Stomach (tissue), 9 donors: ENCODE data around the gene PRKCA. TPM values are rescaled to one million over a fixed set of nuclear protein-coding genes. Genes with fewer than 3 reads are reported as not detected.
"Not testable (repeated sequence)": the region's sequence is repeated elsewhere in the genome, so short reads cannot be mapped to it uniquely, and the experiment has no call there.

ENCODE experiments used
- DNase-seq, 2 donors: peaks; one replicate each; pipeline versions ENCODE4 v3.0.0 to v3.0.0-alpha.2; 2013 to 2019
- H3K27ac ChIP-seq, 5 donors: fragments of 200-600 bp in 4 of 5; sonication (generic) in 4 of 5; one replicate each; pipeline ENCODE4 v1.5.1; 2013 to 2019; ENCODE audit warnings: mild to moderate bottlenecking in 1 of 5, moderate library complexity in 1 of 5
- H3K27me3 ChIP-seq, 3 donors: fragments of 200-600 bp; sonication (generic); one replicate each; pipeline ENCODE4 v1.5.1; 2017 to 2019; ENCODE audit warnings: mixed run types in 1 of 3
- H3K36me3 ChIP-seq, 4 donors: fragments of 200-600 bp; sonication (generic); 1 replicate in 3 of 4; 2 replicates in 1 of 4; pipeline ENCODE4 v1.5.1; 2016 to 2019
- H3K4me1 ChIP-seq, 4 donors: fragments of 200-600 bp; sonication (generic); one replicate each; pipeline ENCODE4 v1.5.1; 2016 to 2019
- H3K4me3 ChIP-seq, 4 donors: fragments of 200-600 bp; sonication (generic) in 3 of 4; one replicate each; pipeline ENCODE4 v1.5.1; 2016 to 2019; ENCODE audit warnings: mild to moderate bottlenecking in 1 of 4
- H3K9me3 ChIP-seq, 4 donors: fragments of 200-600 bp; sonication (generic); one replicate each; pipeline ENCODE4 v1.5.1; 2016 to 2019
- CTCF ChIP-seq, 7 experiments: fragments of 450-650 bp in 4 of 7; fragments of 200-600 bp in 3 of 7; sonication (generic) in 3 of 7; IDR thresholded peaks; one replicate each; pipeline ENCODE4 v1.5.1; 2016 to 2019; ENCODE audit warnings: antibody characterized with exemption in 7 of 7, control low read depth in 2 of 7, mild to moderate bottlenecking in 1 of 7
- EP300 ChIP-seq: sonication (generic); formaldehyde crosslinking; IDR thresholded peaks from one replicate; pipeline ENCODE4 v1.6.1; 2017; ENCODE audit warnings: antibody characterized with exemption
- POLR2A ChIP-seq, 4 donors: fragments of 450-650 bp; IDR thresholded peaks; one replicate each; pipeline ENCODE4 v1.6.1; 2016; ENCODE audit warnings: antibody characterized with exemption in 4 of 4, control low read depth in 2 of 4, mild to moderate bottlenecking in 1 of 4, moderate library complexity in 1 of 4
- POLR2AphosphoS5 ChIP-seq, 3 donors: sonication (generic); formaldehyde crosslinking; IDR thresholded peaks; one replicate each; pipeline ENCODE4 v1.6.1; 2016; ENCODE audit warnings: antibody characterized with exemption in 3 of 3
- WGBS, 5 donors: extraction: QIAGEN DNeasy Blood & Tissue Kit in 3 of 5; methylation state at CpG; one replicate each; pipeline versions ENCODE4 v1.1.5 to v1.1.7; 2013 to 2018; 5-methylcytosine and 5-hydroxymethylcytosine counted together
- intact Hi-C: fragments of 100-400 bp; cut with DNase I; formaldehyde crosslinking; loops from one replicate; pipeline ENCODE4 v1.15.1; 2023; ENCODE audit warnings: low total_unique reads
- polyA plus RNA-seq, 3 donors: library from polyadenylated mRNA; stranded (reverse); fragments of 200-250 nt; gene quantifications; one replicate each; pipeline ENCODE4 v1.2.3, GENCODE V29; 2013
- total RNA-seq, 5 donors: library from RNA; depleted of rRNA; stranded (reverse); fragments of >200 nt; gene quantifications; one replicate each; pipeline versions ENCODE4 v1.1.0 to v1.2.3, GENCODE V29; 2014 to 2016
- donor health status: healthy with polysubstance abuse.
- donor health status: Bipolar disorder and iron deficiency.
- donor health status: healthy.

Gene PRKCA
- total and polyA plus RNA-seq, 8 donors: 2.1 to 41.1 (median 12.2) TPM

GRCh38 chr17:66292353-66292752, 10.1 kb upstream of the PRKCA start:
- Histone ChIP-seq H3K27me3 (no peaks in the 10 kb centered on the region), H3K36me3 (no peaks in the 10 kb centered on the region), H3K4me3 (no peak overlapping the region), H3K4me1 (no peaks in the 10 kb centered on the region), H3K9me3 (no peaks in the 10 kb centered on the region), H3K27ac (no peak overlapping the region)
- TF ChIP-seq CTCF (IDR thresholded peaks at IDR 0.05): no peak
- TF ChIP-seq POLR2AphosphoS5 (IDR thresholded peaks at IDR 0.05): no peak
- TF ChIP-seq EP300: no peak
- TF ChIP-seq POLR2A (IDR thresholded peaks at IDR 0.05): no peak
- DNase-seq: no peak
- 43 to 91% (median 76%) methylated on average over 3 of the region's 3 CpGs; no CpG with 5 or more reads in 1 of the 5 donors for WGBS, 5 donors
- intact Hi-C loops: no loop called here

GRCh38 chr17:66296289-66296725, 6.1 kb upstream of the PRKCA start:
- Histone ChIP-seq H3K36me3 (no peaks in the 10 kb centered on the region), H3K4me1 (peaks cover 0 to 8% (median 3%) of the 10 kb centered on the region in 4 donors), H3K4me3 (no peak overlapping the region), H3K27me3 (no peaks in the 10 kb centered on the region), H3K27ac (no peak overlapping the region), H3K9me3 (no peaks in the 10 kb centered on the region)
- TF ChIP-seq POLR2A (IDR thresholded peaks at IDR 0.05) (no peak), POLR2AphosphoS5 (IDR thresholded peaks at IDR 0.05) (no peak), EP300 (no peak), CTCF (IDR thresholded peaks at IDR 0.05) (no peak)
- no peak for DNase-seq
- WGBS, 5 donors: 80 to 88% (median 82%) methylated on average over 6 of the region's 6 CpGs
- intact Hi-C loops: no loop called here

GRCh38 chr17:66297443-66297842, 5.0 kb upstream of the PRKCA start:
- H3K4me3 ChIP-seq, H3K36me3 ChIP-seq, intact Hi-C loops, H3K27me3 ChIP-seq, H3K27ac ChIP-seq, H3K9me3 ChIP-seq, DNase-seq: not testable (repeated sequence)
- 91 to 98% (median 95%) methylated on average over 9 of the region's 9 CpGs for WGBS, 5 donors
- H3K4me1 ChIP-seq: peaks cover 4 to 13% (median 9%) of the 10 kb centered on the region in 4 donors

GRCh38 chr17:66299711-66300110, 2.7 kb upstream of the PRKCA start:
- DNase-seq: no peak
- no peak overlapping the region for H3K27ac ChIP-seq
- no peaks in the 10 kb centered on the region for H3K27me3 ChIP-seq
- TF ChIP-seq POLR2AphosphoS5 (IDR thresholded peaks at IDR 0.05) (no peak), POLR2A (IDR thresholded peaks at IDR 0.05) (no peak), EP300 (no peak), CTCF (IDR thresholded peaks at IDR 0.05) (no peak)
- H3K4me1 ChIP-seq: peaks cover 4 to 27% (median 27%) of the 10 kb centered on the region in 4 donors
- no peak overlapping the region for H3K4me3 ChIP-seq
- intact Hi-C loops: no loop called here
- 95 to 99% (median 97%) methylated on average over 4 of the region's 4 CpGs for WGBS, 5 donors
- no peaks in the 10 kb centered on the region for H3K9me3 ChIP-seq
- no peaks in the 10 kb centered on the region for H3K36me3 ChIP-seq

DNA sequence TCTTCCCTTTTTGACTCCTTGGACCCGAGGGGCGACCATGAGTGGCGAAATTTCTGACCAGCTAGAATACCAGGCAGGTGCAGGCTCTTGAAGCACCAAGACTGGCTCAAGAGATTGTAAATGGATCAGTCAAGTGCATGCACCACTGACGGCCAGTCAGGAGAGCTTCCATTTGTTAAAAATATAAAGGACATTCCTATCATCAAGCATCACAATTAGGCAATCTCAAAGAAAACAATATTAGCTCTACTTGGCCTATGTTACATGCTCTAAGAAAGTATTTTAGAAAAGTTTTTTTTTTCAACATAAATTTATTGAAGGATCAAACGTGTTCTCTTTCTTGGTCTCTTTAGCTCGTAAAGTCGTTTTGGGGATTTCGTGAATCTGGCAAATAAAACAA, 1.5 kb upstream of the PRKCA start:
- intact Hi-C loops: no loop called here
- H3K4me3 ChIP-seq: peak overlapping the region in 1 of 4 donors; percentile 74

More for the DNA sequence above, 1.5 kb upstream of the PRKCA start:
- Histone ChIP-seq H3K27me3 (no peaks in the 10 kb centered on the region), H3K4me1 (peaks cover 5 to 38% (median 32%) of the 10 kb centered on the region in 4 donors), H3K27ac (no peak overlapping the region), H3K36me3 (no peaks in the 10 kb centered on the region), H3K9me3 (no peaks in the 10 kb centered on the region)
- WGBS, 5 donors: 82 to 90% (median 83%) methylated on average over 8 of the region's 8 CpGs
- TF ChIP-seq POLR2AphosphoS5 (IDR thresholded peaks at IDR 0.05) (no peak), EP300 (no peak), POLR2A (IDR thresholded peaks at IDR 0.05) (no peak), CTCF (IDR thresholded peaks at IDR 0.05) (no peak)
- DNase-seq: no peak
